DND-41 (cell line): ENCODE results near the gene WDR70.
"Not testable (repeated sequence)": the region's sequence is repeated elsewhere in the genome, so short reads cannot be mapped to it uniquely, and the experiment has no call there.

Source experiments
- EZH2 ChIP-seq: IDR thresholded peaks from 3 replicates; pipeline ENCODE4 v1.6.1; 2012; ENCODE audit warnings: borderline replicate concordance, low read depth, mild to moderate bottlenecking, moderate library complexity, low read length, inconsistent platforms; ENCODE audit not compliant: severe bottlenecking
- TF ChIP-seq, protein P1 (sequence below): IDR thresholded peaks from 2 replicates; pipeline ENCODE4 v1.5.1; 2012; ENCODE audit warnings: borderline replicate concordance, low read length, moderate library complexity, mild to moderate bottlenecking; ENCODE audit not compliant: poor library complexity, severe bottlenecking; ENCODE audit errors: extremely low read depth

DNA sequence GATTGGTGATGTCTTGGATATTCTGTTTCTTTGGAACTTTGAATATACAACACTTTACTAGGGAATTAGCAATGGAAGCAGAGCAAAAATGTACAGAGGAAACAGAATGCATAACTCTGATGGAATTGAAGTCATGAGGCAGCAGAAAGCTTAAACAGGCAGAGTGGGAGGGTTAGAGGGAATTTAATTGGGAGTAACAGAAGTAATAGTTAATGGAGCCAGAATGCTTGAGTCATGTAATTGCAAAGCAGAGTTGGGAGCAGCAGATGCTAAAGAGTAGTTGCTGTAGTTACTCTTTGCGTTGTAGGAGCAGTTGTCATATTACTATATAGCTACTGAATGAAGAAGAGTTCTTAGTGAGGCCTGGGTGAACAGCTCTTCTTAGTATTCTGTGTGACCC lies 90.3 kb downstream of the WDR70 start:
- TF ChIP-seq, protein P1, sequence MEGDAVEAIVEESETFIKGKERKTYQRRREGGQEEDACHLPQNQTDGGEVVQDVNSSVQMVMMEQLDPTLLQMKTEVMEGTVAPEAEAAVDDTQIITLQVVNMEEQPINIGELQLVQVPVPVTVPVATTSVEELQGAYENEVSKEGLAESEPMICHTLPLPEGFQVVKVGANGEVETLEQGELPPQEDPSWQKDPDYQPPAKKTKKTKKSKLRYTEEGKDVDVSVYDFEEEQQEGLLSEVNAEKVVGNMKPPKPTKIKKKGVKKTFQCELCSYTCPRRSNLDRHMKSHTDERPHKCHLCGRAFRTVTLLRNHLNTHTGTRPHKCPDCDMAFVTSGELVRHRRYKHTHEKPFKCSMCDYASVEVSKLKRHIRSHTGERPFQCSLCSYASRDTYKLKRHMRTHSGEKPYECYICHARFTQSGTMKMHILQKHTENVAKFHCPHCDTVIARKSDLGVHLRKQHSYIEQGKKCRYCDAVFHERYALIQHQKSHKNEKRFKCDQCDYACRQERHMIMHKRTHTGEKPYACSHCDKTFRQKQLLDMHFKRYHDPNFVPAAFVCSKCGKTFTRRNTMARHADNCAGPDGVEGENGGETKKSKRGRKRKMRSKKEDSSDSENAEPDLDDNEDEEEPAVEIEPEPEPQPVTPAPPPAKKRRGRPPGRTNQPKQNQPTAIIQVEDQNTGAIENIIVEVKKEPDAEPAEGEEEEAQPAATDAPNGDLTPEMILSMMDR = not testable (repeated sequence)
- not testable (repeated sequence) for TF ChIP-seq EZH2
